Hepatocyte (in vitro differentiated cells): ENCODE data around the gene PAPSS1.

ENCODE experiments used
- CTCF ChIP-seq: fragments of 200-600 bp; sonication (generic); IDR thresholded peaks from 2 replicates; pipeline ENCODE4 v1.5.1; 2016; ENCODE audit warnings: antibody characterized with exemption, mild to moderate bottlenecking; ENCODE audit not compliant: poor library complexity
- EZH2phosphoT487 ChIP-seq: fragments of 200-600 bp; sonication (generic); IDR thresholded peaks from one replicate; pipeline ENCODE4 v1.6.1; 2018; ENCODE audit warnings: antibody characterized with exemption, mild to moderate bottlenecking, low read depth, moderate library complexity; ENCODE audit not compliant: unreplicated experiment, severe bottlenecking

GRCh38 chr4:107658400-107659336 lies 61.4 kb downstream of the PAPSS1 start:
- TF ChIP-seq CTCF (no peak), EZH2phosphoT487 (no peak)
